ENCODE data around the gene PTPRH.
"Not testable (repeated sequence)": the region's sequence is repeated elsewhere in the genome, so short reads cannot be mapped to it uniquely, and the experiment has no call there.

The PTPRH gene

DNA sequence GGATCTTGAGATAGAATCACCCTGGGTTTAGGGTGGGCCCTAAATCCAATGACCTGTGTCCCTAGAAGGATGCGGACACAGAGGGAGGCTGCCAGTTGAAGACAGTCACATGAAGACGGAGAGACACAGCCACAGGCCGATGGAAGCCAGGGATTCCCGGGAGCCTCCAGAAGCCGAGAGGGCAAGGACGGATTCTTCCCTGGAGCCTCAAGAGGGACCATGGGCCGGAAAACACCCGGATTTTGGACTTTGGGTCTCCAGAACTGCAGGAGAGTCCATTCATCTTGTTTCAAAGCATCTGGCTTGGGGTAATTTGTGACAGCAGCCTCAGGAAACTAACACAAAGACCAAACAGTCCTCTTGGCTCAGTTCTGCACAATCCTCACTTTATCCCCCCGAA, 17.0 kb upstream of the PTPRH start:
- no peak for DNase-seq (ENCODE audit: low read depth in 3 of 3, low spot score in 1 of 3)

DNA sequence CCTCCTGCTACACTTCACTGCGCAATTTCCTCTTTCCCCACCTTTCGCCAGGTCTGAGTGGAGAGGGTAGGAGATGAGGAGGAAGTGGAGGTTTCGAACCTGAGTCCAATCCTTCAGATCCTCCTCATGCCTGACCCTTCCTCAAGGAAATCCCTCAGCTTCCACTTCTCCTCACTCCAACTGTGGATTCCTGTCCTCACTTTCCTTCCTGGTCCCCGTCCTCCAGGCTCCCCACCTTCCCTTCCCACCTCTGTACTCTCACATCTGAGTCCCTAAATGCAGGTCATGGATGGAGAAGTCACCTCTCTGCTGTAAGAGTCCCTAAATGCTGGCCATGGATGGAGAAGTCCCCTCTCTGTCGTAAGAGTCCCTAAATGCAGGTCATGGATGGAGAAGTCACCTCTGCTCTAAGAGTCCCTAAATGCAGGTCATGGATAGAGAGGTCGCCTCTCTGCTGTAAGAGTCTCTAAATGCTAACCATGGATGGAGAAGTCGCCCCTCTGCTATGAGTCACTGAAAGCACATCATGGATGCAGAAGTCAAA, 16.2 kb upstream of the PTPRH start:
- DNase-seq (ENCODE audit: low read depth in 3 of 3, low spot score in 1 of 3), result no peak

DNA sequence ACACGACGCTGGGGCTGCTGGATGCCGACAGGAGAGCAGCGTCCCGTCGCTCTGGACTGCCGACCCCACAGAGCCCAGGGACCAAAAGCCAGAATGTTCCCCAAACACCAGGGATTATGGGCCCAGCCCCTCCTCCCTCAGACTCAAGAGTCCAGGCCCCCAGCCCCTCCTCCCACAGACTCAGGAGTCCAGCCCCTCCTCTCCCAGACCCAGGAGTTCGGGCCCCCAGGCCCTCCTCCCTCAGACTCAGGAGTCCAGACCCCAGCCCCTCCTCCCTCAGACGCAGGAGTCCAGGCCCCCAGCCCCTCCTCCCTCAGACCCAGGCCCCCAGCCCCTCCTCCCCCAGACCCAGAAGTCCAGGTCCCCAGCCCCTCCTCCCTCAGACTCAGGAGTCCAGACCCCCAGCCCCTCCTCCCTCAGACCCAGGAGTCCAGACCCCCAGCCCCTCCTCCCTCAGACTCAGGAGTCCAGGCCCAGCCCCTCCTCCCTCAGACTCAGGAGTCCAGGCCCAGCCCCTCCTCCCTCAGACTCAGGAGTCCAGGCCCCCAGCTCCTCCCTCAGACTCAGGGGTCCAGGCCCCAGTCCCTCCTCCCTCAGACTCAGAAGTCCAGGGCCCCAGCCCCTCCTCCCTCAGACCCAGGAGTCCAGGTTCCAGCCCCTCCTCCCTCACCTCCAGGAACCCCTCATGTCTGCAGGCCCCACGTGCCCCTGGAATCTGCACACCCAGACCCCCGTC, 15.5 kb upstream of the PTPRH start:
- not testable (repeated sequence) for DNase-seq (ENCODE audit: low read depth in 3 of 3, low spot score in 1 of 3)

DNA sequence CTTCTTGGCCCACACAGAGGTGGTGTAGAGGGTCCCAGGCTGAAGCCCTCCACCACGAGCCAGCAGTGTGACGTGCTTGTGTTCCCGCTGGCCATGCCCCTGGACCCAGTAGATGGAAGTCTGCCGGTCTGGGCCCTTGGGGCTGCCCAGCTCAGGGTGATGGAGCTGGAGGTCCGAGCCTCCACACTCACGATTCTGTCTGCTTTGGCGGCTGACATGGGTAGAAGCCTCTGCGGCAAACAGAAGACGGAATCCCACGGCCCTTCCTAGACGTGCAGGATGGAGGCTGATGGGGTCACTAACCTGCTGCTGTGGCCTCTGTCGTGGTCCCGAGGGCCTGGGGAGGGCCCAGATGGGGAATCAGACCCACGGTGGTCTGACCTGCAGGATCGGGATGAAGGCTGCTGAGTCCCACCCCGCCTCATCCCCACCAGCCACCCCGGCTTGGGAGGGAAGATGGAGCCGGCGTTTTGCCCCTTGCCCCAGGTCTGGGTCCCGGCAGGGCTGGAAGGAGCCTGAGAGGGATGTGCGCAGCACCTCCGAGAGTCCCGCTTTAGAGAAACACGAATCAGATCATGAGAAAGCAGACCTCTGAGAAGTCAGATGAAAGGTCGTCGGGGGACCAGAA, 14.9 kb upstream of the PTPRH start:
- no peak for DNase-seq (ENCODE audit: low read depth in 3 of 3, low spot score in 1 of 3)

DNA sequence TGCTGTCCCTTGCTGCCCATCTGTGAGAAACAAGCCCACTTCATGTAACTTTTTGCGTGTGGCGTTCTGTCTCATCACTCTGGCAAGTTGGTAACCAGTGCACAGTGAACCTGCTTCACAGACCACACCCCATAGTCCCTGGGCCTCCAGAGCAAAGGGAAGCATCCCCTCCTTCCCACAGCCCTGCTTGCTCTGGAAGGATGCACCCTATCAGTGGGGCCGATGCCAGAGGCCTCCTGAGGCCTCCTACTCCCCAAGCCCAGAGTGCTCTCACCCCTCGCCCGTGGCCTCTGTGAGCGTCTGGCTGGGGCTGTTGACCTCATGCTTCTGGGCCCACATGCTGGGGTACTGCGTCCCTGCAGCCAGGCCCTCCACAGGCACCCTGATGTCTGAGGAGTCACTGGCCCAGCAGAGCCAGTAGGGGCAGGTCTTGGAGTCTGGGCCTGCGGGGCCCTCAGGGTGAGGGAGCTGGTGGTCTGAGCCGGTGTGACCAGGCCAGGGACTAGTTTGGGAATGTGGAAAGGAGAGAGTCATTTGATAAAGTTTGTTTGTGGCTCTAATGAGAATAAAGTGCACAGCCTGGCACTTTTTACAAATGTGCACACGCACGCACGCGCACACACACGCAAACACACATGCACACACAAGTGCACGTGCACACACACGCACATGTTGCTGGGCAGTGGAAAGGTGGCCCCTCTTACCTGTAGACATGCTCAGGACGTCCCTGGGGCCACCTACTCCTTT, 14.2 kb upstream of the PTPRH start:
- no peak for DNase-seq (ENCODE audit: low read depth in 3 of 3, low spot score in 1 of 3)

DNA sequence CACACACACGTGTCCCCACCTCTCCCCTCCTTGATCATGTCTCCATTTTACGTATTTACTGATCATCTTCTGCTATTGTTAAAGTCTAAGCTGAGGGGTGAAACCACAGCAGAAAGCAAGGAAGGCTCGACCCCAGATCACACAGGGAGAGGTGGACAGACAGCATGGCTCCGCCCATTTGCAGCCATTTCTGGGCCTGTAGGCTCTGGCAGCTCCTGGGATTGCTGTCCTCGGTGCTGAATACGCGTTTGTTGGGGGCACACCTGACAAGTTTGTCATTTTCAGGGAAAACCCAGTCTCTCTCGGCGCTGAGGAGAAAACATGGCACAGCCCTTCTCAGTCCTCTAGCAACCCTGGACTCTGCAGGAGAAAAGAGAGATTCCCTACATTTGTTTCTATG, 11.2 kb upstream of the PTPRH start:
- no peak for DNase-seq (ENCODE audit: low read depth in 3 of 3, low spot score in 1 of 3)

DNA sequence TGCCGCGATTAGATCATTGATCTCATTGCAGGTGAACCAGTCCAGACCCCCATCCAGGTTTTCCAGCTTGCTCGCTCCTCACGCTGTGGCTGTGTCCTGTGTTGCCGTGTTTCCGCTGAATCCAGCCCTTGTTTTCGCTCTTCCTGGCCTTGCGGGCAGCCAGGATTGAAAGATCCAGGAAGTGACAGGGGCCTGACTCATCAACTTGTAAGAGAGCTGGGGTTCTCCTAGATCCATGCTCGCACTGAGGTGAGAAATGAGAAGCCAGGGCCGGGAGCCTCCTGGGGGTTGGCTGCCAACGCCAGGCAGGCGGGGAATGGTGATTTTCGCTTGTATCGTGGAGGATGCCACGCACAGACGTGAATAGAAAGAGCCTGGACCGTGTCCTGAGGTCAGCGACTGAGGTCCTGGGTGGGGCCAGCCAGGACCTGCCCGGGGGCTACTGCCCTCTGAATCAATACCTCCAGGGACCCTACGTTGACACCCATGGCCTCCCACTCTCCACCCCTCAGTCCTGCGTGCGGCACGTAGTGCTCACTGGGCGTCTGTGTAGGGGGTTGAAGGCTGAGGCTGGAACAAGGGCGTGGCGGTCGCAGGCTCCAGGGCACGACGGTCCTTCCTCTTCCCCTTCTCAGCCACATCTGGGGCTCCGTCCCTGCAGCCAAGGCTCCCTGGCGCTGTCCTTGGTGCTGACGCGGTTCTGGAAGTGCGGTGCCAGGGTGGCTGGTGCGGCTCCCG, 7.3 kb upstream of the PTPRH start:
- peak in 1 of 3 donors; percentile 30 for DNase-seq (ENCODE audit: low read depth in 3 of 3, low spot score in 1 of 3)

DNA sequence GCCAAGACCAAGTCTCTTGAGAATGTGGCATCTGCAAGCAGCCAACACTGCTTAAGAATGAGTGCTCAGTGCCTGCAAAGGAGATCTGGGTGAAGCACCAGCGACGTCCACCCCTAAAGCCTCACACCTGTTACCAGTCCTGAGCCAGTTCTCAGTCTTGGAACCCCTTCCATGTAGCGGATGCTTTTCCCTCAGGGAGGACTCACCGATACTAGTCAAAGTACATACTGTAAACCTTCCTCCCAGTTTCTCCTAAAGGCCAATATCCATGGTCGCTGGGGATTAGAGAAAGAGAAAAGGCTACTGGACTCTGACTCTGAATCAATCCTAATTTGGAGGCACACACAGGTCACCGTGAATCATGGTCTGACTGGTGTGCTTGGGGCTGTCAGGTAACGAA, 4.2 kb upstream of the PTPRH start:
- no peak for DNase-seq (ENCODE audit: low read depth in 3 of 3, low spot score in 1 of 3)

DNA sequence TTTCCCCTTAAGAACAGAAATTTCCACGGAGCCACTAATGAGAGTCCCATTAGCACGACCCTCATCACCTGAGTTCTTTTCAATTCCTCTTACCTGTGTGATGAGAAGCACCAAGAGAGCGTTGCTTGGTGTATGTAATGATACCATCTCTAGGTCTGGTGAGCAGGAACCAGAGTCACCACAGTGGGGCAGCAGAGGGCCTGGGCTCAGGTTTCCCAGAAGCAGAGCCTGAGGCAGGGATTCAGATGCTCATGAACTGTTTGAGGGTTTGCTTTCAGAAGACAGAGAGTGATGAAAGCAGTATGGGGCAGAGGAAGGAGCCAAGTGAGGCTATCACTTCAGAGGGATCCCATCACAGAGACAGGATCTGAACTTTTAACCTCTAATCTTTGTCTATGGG, 3.1 kb upstream of the PTPRH start:
- DNase-seq (ENCODE audit: low read depth in 3 of 3, low spot score in 1 of 3), result no peak

DNA sequence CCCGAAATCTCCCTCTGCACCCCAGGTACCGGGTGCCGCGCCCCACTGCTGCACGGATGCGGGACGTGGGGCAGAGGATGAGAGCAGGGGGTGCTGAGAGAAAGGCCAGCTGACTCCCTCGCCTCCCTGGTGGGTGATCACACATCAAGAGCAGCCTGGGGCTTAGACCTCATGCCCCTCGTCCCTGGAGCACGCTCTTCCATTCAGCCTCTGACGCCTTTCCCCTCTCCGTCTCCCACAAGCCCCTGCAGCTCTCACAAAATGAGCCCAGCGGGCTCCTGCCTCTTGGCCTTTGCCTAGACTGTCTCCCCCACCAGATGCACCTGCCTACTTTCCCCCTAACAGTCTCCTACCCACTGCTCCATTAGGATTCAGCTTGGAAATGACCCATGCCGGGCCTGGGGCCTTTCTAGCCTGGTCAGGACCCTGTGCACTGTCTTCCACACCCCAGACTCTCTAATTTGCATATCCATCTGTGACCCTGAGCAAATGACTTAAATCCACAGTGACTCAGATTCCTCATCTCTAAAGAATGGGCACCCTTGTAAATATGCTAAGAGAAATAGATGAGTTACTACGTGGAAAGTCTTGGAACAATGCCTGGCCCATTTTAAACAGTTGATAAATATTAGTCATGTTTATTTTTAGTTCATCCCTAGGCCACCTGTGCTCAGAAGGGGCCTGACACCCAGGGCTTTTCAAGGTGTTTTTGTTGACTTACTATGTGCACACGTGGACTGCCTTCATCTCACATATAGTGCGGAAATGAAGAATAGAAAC, 582 bp upstream of the PTPRH start:
- no peak for DNase-seq (ENCODE audit: low read depth in 3 of 3, low spot score in 1 of 3)

DNA sequence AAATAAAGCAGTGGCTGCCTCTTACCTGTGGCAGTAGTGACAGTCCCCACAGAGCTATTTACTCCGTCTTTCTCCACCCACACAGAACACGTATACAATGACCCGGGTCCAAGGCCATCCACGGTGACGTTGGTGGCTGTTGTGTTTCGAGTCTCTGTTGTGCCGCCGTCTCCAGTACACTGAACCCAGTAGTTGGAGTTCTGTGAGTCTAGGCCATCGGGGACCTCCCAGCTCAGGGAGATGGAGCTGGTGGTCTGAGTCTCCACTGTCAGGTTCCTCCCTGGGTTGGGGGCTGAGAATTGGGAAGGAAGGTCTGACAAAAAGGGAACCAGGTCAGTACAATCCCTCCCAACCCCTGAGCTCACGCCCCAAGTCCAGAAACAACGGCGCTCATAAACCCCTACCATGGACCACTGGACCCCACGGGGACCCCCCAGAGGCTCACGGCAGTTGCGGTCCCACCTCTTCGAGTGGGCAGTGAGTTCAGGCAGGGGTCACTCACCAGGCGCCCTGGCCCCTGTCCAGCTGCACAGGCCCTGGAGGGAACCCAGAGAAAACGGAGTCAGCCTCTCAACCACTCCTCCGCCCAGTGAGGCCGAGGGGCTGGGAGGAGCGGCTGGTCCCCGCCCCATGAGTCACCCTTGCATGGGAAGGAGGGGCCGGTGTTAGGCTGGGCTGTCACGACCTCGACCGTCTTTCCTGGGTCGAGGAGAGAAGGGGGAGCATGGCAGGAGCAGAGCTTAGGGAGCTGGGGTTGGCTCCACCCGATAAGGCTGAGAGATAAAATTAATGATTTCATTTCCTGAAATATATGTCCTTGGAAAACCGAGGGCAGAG, 2.4 kb downstream of the PTPRH start:
- DNase-seq (ENCODE audit: low read depth in 3 of 3, low spot score in 1 of 3), result peak in 1 of 3 donors; percentile 27

DNA sequence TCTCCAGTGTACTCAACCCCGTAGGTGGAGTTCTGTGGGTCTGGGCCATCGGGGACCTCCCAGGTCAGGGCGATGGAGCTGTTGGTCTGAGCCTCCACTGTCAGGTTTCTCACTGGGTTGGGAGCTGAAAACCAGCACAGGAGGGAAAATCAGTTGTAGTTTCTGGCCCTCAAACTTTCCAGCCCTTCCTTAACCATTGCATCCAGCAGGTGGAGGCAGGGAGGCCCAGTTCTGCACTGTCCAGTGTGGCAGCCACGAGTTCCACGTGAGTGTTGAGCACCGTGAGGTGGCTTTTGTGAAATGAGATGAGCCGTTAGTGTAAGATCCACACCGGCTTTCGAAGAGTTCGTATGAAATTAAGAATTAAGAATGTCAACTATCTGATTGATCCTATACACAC, 7.1 kb downstream of the PTPRH start:
- DNase-seq (ENCODE audit: low read depth in 3 of 3, low spot score in 1 of 3), result not testable (repeated sequence)

DNA sequence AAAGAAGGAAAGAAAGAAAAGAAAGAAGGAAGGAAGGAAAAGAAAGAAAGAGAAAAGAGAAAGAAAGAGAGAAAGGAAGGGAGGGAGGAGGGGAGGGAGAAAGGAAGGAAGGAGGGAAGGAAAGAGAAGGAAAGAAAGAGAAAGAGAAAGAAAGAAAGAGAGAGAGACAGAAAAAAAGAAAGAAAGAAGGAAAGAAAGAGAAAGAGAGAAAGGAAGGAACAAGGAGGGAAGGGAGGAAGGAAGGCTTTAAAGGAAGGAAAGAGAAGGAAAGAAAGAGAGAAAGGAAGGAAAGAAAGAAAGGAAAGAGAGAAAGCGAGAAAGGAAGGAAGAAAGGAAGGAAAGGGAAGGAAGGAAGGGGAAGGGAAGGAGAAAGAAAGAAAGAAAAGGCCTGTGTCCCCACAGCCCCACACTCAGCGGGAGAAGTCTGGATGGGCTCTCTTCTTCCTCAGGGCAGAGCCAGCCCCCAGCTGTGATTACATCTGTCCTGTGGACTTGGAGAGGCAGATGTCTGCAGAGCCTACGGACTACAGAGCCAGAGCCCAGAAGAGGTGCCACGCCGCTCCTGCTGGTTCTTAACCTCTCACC, 9.6 kb downstream of the PTPRH start:
- DNase-seq (ENCODE audit: low read depth in 3 of 3, low spot score in 1 of 3), result no peak

DNA sequence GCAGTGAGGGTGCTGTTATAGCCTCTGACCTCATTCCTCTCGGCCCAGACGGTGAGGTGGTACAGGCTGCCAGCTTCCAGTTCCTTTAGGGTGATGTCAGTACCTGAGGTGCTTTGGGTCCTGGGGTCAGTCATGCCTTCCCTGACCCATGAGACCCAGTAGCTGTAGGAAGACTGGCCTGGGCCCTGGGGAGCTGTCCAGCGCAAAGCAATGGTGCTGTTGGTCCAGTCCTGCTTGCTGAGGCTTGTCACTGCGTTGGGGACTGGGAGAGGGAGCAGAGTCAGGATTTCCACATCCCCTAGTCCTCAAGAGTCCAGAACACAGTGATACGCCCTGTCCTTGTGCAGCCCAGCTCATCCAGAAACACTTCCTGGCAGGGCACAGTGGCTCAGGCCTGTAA, 10.7 kb downstream of the PTPRH start:
- no peak for DNase-seq (ENCODE audit: low read depth in 3 of 3, low spot score in 1 of 3)

DNA sequence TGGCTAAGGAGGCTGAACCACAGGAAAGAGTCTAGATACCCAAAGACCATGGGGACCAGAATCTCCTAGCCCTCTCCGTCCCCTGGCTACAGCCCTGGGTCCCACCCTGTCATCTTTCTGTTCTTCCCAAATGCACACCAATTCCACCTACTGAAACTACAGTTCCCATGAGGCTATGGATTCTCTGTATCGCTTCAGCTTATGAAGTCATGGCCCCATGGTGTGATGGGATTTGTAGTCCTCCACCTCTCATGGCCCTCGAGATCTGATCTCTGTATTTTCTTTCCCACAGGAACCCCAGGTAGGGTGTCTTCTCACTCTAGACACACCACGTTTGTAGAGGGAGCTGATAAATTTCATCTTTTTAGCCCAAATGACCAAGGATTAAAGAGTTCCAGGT, 11.8 kb downstream of the PTPRH start:
- no peak for DNase-seq (ENCODE audit: low read depth in 3 of 3, low spot score in 1 of 3)

DNA sequence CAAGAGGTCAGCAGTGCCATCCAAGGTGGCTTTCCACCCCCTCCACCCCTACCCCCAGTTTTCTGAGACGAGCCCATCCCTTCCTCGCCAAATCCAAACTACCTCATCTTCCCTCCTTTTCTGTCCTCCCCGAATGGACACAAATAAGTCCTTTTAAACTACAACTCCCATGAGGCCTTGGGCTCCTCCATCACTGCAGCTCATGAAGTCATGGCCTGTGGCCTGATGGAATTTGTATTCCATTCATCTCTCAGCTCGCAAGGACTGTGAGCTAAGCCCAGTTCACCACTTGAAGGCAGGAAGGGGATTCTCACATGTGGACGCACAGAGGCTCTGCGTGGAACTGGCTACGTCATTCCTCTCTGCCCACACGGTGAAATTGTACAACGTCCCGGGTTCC, 12.5 kb downstream of the PTPRH start:
- DNase-seq (ENCODE audit: low read depth in 3 of 3, low spot score in 1 of 3), result no peak

DNA sequence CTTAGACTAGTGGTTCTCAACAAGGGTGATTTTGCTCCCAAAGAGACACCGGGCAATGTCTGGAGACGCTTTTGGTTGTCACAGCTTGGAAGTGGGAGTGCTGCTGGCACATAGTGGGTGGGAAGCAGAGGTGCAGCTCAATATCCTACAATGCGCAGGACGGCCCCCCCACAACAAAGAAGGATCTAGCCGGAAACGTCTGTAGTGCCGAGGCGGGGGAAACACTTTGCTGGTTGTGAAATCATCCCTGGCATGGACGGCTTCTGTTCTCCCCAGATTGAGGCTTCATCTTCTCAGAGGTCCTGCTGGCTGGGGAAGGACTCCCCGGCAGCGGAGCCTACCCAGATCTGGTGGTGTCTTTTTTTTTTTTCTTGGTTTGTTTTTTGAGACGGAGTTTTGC, 15.8 kb downstream of the PTPRH start:
- no peak for DNase-seq (ENCODE audit: low read depth in 3 of 3, low spot score in 1 of 3)

DNA sequence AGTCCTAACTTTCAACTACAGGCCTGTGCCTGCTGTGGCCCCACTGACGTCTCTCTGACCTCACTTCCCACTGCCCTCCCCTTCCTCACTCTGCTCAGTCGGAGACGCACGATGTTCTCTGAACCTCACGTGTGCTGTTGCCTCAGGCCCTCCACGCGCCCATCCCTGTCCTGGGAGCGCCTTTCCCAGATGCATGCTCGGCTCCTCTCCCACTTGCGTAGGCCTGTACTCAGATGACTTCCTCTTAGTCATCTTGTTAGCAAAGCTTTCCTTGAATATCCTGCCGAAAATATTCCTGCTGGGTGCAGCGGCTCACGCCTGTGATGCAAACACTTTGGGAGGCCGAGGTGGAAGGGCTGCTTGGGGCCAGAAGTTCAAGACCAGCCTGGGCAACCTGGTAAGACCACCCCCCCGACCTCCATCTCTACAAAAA, 19.9 kb downstream of the PTPRH start:
- no peak for DNase-seq (ENCODE audit: low read depth in 3 of 3, low spot score in 1 of 3)

DNA sequence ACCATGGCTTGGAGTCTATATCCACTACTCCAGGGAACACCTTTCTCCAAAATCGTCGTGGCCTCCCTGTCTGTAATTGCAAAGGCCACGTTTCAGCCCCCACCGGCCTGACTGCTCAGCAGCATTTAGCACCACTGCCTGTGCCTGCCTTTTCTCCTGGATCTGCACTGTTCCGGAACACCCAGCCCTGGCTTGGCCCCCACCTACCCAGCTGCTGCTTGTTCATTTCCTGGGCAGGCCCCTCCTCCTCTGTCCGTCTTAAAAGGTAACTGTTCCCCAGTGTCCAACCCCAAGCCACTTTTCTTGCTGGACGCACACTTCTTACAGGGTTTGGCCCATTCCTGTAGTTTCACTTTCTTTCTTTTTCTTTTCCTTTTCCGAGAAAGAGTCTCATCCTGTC, 20.7 kb downstream of the PTPRH start:
- DNase-seq (ENCODE audit: low read depth in 3 of 3, low spot score in 1 of 3), result no peak

Data from stimulated activated CD4-positive, alpha-beta T cell treated with anti-CD3 and anti-CD28 coated beads, TNF-alpha, amount 100 ng/mL, for 1 hour (primary cell).